Liver (tissue), 9 donors: ENCODE results near the gene EGF. TPM values are rescaled to one million over a fixed set of nuclear protein-coding genes. Genes with fewer than 3 reads are reported as not detected.

Experiments used
- DNase-seq: peaks from one replicate; pipeline ENCODE4 v3.0.0-alpha.2; 2017; ENCODE audit warnings: low spot score
- H3K27ac ChIP-seq, 2 donors: one replicate each; pipeline ENCODE4 v1.7.0; 2013; ENCODE audit warnings: inconsistent platforms in 2 of 2, low read length in 2 of 2, control low read depth in 1 of 2, low read depth in 1 of 2, mild to moderate bottlenecking in 1 of 2
- H3K27me3 ChIP-seq, 4 donors: one replicate each; pipeline versions ENCODE4 v1.6.1 to v1.7.0; 2013; ENCODE audit warnings: low read length in 3 of 4, inconsistent platforms in 1 of 4, mild to moderate bottlenecking in 1 of 4, moderate library complexity in 1 of 4; ENCODE audit not compliant: control insufficient read depth in 4 of 4, insufficient read depth in 4 of 4
- H3K36me3 ChIP-seq, 4 donors: one replicate each; pipeline versions ENCODE4 v1.6.1 to v1.7.0; 2013; ENCODE audit warnings: low read length in 3 of 4, mild to moderate bottlenecking in 3 of 4, low read depth in 1 of 4, moderate library complexity in 1 of 4; ENCODE audit not compliant: control insufficient read depth in 4 of 4, insufficient read depth in 3 of 4
- H3K4me1 ChIP-seq, 4 donors: one replicate each; pipeline versions ENCODE4 v1.6.1 to v1.7.0; 2013; ENCODE audit warnings: low read length in 3 of 4, mild to moderate bottlenecking in 3 of 4, moderate library complexity in 1 of 4; ENCODE audit not compliant: control insufficient read depth in 4 of 4, insufficient read depth in 4 of 4
- H3K4me3 ChIP-seq, 3 donors: one replicate each; pipeline versions ENCODE4 v1.6.1 to v1.7.0; 2013; ENCODE audit warnings: low read length in 3 of 3, control low read depth in 1 of 3, low read depth in 1 of 3, mild to moderate bottlenecking in 1 of 3
- H3K9ac ChIP-seq, 2 donors: one replicate each; pipeline ENCODE4 v1.7.0; 2013; ENCODE audit warnings: low read length in 2 of 2, mild to moderate bottlenecking in 2 of 2, moderate library complexity in 2 of 2, control low read depth in 1 of 2, low read depth in 1 of 2
- H3K9me3 ChIP-seq, 4 donors: one replicate each; pipeline versions ENCODE4 v1.6.1 to v1.7.0; 2013; ENCODE audit warnings: low read length in 3 of 4; ENCODE audit not compliant: control insufficient read depth in 4 of 4
- ATF3 ChIP-seq: IDR thresholded peaks from 2 replicates; pipeline ENCODE4 v1.6.1; 2016; ENCODE audit warnings: antibody characterized with exemption
- EGR1 ChIP-seq, 2 donors: IDR thresholded peaks; 2 replicates each; pipeline ENCODE4 v1.6.1; 2016 to 2018; ENCODE audit warnings: antibody characterized with exemption in 2 of 2, low read depth in 2 of 2
- FOXA1 ChIP-seq: IDR thresholded peaks from 2 replicates; pipeline ENCODE4 v1.6.1; 2016; ENCODE audit warnings: antibody characterized with exemption
- FOXA2 ChIP-seq: IDR thresholded peaks from 2 replicates; pipeline ENCODE4 v1.6.1; 2016; ENCODE audit warnings: antibody characterized with exemption
- GABPA ChIP-seq, 2 donors: IDR thresholded peaks in 1 of 2; conservative IDR thresholded peaks in 1 of 2; 2 replicates each; pipeline ENCODE4 v1.6.1; 2016; ENCODE audit warnings: antibody characterized with exemption in 2 of 2, mild to moderate bottlenecking in 1 of 2, moderate library complexity in 1 of 2
- HNF4A ChIP-seq, 2 donors: conservative IDR thresholded peaks; 2 replicates each; pipeline ENCODE4 v1.6.1; 2016; ENCODE audit warnings: antibody characterized with exemption in 2 of 2, mild to moderate bottlenecking in 2 of 2
- HNF4G ChIP-seq: IDR thresholded peaks from 2 replicates; pipeline ENCODE4 v1.6.1; 2016; ENCODE audit warnings: antibody characterized with exemption
- JUND ChIP-seq, 2 donors: IDR thresholded peaks; 2 replicates each; pipeline ENCODE4 v1.6.1; 2016; ENCODE audit warnings: antibody characterized with exemption in 2 of 2
- MAX ChIP-seq: IDR thresholded peaks from 2 replicates; pipeline ENCODE4 v1.6.1; 2016; ENCODE audit warnings: antibody characterized with exemption
- NR2F2 ChIP-seq: IDR thresholded peaks from 2 replicates; pipeline ENCODE4 v1.6.1; 2016; ENCODE audit warnings: antibody characterized with exemption
- RAD21 ChIP-seq, 2 donors: IDR thresholded peaks; 2 replicates each; pipeline ENCODE4 v1.6.1; 2016; ENCODE audit warnings: antibody characterized with exemption in 2 of 2, mild to moderate bottlenecking in 2 of 2
- RXRA ChIP-seq, 2 donors: IDR thresholded peaks; 2 replicates each; pipeline ENCODE4 v1.6.1; 2017 to 2018; ENCODE audit warnings: antibody characterized with exemption in 2 of 2, mild to moderate bottlenecking in 1 of 2
- SP1 ChIP-seq: IDR thresholded peaks from 2 replicates; pipeline ENCODE4 v1.6.1; 2018; ENCODE audit warnings: antibody characterized with exemption, mild to moderate bottlenecking
- TAF1 ChIP-seq: conservative IDR thresholded peaks from 2 replicates; pipeline ENCODE4 v1.6.1; 2016; ENCODE audit warnings: antibody characterized with exemption, mild to moderate bottlenecking
- YY1 ChIP-seq: IDR thresholded peaks from 2 replicates; pipeline ENCODE4 v1.6.1; 2016; ENCODE audit warnings: antibody characterized with exemption, mild to moderate bottlenecking
- WGBS: extraction: QIAGEN DNeasy Blood & Tissue Kit; methylation state at CpG from one replicate; pipeline ENCODE4 v1.1.7; 2013; 5-methylcytosine and 5-hydroxymethylcytosine counted together
- polyA plus RNA-seq, 2 donors: library from polyadenylated mRNA; stranded (reverse) in 1 of 2; unstranded in 1 of 2; fragments of 200-250 nt in 1 of 2; fragments of >200 nt in 1 of 2; fragmentation: Nextera tagmentation in 1 of 2; extraction: Ambion mirVana in 1 of 2; gene quantifications; one replicate each; pipeline versions ENCODE4 v1.2.1 to v1.2.3, GENCODE V29; 2013 to 2015
- total RNA-seq, 2 donors: library from RNA; depleted of rRNA; stranded (reverse); fragments of >200 nt; gene quantifications; one replicate each; pipeline ENCODE4 v1.2.3, GENCODE V29; 2014
- TF ChIP-seq, protein P1 (sequence below): IDR thresholded peaks from 2 replicates; pipeline ENCODE4 v1.6.1; 2016; ENCODE audit warnings: antibody characterized with exemption, mild to moderate bottlenecking
- TF ChIP-seq, protein P2 (sequence below): IDR thresholded peaks from 2 replicates; pipeline ENCODE4 v1.6.1; 2016; ENCODE audit warnings: antibody characterized with exemption
- TF ChIP-seq, protein P3 (sequence below): fragments of 150-350 bp; IDR thresholded peaks from 2 replicates; pipeline ENCODE4 v1.5.1; 2017; ENCODE audit warnings: improper control_type of control experiment, low read depth, low read length; ENCODE audit not compliant: missing input control
- donor health status: healthy.
- donor health status: healthy.
- donor health status: healthy.
- donor health status: healthy.
- donor health status: healthy.

The EGF gene
- total and polyA plus RNA-seq, 4 donors: 0.65 TPM; not detected in 3

GRCh38 chr4:109879081-109879480, 33.6 kb upstream of the EGF start (continued):
- TF ChIP-seq, protein P1, sequence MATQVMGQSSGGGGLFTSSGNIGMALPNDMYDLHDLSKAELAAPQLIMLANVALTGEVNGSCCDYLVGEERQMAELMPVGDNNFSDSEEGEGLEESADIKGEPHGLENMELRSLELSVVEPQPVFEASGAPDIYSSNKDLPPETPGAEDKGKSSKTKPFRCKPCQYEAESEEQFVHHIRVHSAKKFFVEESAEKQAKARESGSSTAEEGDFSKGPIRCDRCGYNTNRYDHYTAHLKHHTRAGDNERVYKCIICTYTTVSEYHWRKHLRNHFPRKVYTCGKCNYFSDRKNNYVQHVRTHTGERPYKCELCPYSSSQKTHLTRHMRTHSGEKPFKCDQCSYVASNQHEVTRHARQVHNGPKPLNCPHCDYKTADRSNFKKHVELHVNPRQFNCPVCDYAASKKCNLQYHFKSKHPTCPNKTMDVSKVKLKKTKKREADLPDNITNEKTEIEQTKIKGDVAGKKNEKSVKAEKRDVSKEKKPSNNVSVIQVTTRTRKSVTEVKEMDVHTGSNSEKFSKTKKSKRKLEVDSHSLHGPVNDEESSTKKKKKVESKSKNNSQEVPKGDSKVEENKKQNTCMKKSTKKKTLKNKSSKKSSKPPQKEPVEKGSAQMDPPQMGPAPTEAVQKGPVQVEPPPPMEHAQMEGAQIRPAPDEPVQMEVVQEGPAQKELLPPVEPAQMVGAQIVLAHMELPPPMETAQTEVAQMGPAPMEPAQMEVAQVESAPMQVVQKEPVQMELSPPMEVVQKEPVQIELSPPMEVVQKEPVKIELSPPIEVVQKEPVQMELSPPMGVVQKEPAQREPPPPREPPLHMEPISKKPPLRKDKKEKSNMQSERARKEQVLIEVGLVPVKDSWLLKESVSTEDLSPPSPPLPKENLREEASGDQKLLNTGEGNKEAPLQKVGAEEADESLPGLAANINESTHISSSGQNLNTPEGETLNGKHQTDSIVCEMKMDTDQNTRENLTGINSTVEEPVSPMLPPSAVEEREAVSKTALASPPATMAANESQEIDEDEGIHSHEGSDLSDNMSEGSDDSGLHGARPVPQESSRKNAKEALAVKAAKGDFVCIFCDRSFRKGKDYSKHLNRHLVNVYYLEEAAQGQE: no peak

DNA sequence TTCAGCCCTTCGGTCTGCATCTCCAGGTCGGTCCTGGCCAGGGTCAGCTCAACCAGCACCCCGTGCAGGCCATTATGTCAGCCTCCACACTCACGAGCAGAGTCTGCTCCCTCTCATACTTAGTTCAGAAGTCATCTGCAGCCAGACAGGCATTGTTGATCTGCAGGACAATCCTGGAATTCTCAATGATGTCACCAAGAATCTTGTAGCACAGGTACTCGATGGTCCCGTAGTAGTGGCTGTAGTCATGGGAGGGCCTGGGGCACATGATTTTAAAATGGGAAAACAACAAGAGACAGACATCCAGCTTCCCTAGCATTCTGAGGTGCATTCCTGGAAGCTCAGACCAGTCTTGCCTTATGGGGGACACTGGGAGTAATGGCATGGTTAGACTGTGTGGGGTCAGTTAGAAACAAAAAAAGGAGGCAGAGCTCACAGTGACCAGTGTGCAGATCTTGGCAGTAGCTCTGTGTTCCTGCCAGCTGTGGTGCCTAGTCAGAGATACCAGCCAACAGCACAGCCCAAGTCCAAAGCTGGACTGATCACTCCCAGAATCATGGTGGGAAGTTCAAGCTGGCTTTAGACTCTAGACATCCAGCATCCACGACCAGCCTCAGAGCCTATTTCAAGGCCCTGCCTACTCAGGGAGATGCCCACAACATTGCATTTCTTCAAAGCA, 32.9 kb upstream of the EGF start:
- Histone ChIP-seq H3K4me3 (no peak overlapping the region), H3K9me3 (no peaks in the 10 kb centered on the region), H3K27ac (no peak overlapping the region), H3K27me3 (no peaks in the 10 kb centered on the region), H3K9ac (no peak overlapping the region), H3K4me1 (no peaks in the 10 kb centered on the region), H3K36me3 (no peaks in the 10 kb centered on the region)
- 94% methylated on average over 7 of the region's 7 CpGs for WGBS
- no peak for TF ChIP-seq TAF1
- TF ChIP-seq, protein P1: no peak
- no peak for TF ChIP-seq JUND (IDR thresholded peaks at IDR 0.05)
- TF ChIP-seq, protein P2, sequence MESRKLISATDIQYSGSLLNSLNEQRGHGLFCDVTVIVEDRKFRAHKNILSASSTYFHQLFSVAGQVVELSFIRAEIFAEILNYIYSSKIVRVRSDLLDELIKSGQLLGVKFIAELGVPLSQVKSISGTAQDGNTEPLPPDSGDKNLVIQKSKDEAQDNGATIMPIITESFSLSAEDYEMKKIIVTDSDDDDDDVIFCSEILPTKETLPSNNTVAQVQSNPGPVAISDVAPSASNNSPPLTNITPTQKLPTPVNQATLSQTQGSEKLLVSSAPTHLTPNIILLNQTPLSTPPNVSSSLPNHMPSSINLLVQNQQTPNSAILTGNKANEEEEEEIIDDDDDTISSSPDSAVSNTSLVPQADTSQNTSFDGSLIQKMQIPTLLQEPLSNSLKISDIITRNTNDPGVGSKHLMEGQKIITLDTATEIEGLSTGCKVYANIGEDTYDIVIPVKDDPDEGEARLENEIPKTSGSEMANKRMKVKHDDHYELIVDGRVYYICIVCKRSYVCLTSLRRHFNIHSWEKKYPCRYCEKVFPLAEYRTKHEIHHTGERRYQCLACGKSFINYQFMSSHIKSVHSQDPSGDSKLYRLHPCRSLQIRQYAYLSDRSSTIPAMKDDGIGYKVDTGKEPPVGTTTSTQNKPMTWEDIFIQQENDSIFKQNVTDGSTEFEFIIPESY: no peak
- no peak for TF ChIP-seq ATF3
- no peak for TF ChIP-seq EGR1 (IDR thresholded peaks at IDR 0.05; ENCODE audit: low read depth in 2 of 2)
- TF ChIP-seq HNF4A (conservative IDR thresholded peaks at IDR 0.05): no peak
- no peak for TF ChIP-seq FOXA2
- no peak for TF ChIP-seq YY1
- no peak for TF ChIP-seq SP1
- TF ChIP-seq GABPA (IDR thresholded peaks at IDR 0.05 in 1 of 2, conservative IDR thresholded peaks at IDR 0.05 in 1 of 2): no peak
- TF ChIP-seq MAX: no peak
- TF ChIP-seq HNF4G: no peak
- no peak for TF ChIP-seq RXRA (IDR thresholded peaks at IDR 0.05)
- TF ChIP-seq NR2F2: no peak
- TF ChIP-seq RAD21 (IDR thresholded peaks at IDR 0.05): no peak
- no peak for TF ChIP-seq FOXA1
- TF ChIP-seq, protein P3, sequence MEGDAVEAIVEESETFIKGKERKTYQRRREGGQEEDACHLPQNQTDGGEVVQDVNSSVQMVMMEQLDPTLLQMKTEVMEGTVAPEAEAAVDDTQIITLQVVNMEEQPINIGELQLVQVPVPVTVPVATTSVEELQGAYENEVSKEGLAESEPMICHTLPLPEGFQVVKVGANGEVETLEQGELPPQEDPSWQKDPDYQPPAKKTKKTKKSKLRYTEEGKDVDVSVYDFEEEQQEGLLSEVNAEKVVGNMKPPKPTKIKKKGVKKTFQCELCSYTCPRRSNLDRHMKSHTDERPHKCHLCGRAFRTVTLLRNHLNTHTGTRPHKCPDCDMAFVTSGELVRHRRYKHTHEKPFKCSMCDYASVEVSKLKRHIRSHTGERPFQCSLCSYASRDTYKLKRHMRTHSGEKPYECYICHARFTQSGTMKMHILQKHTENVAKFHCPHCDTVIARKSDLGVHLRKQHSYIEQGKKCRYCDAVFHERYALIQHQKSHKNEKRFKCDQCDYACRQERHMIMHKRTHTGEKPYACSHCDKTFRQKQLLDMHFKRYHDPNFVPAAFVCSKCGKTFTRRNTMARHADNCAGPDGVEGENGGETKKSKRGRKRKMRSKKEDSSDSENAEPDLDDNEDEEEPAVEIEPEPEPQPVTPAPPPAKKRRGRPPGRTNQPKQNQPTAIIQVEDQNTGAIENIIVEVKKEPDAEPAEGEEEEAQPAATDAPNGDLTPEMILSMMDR: no peak
- DNase-seq: no peak
